Uterus (tissue), 4 donors: Measurements from ENCODE around the gene OGA. TPM values are rescaled to one million over a fixed set of nuclear protein-coding genes. Genes with fewer than 3 reads are reported as not detected.

ENCODE experiments used
- DNase-seq, 2 donors: peaks; one replicate each; pipeline ENCODE4 v3.0.0-alpha.2; 2019 to 2020
- H3K27ac ChIP-seq, 2 donors: fragments of 200-600 bp; sonication (generic); 1 replicate in 1 of 2; 2 replicates in 1 of 2; pipeline ENCODE4 v1.5.1; 2016 to 2018
- H3K27me3 ChIP-seq, 2 donors: fragments of 200-600 bp; sonication (generic); one replicate each; pipeline ENCODE4 v1.5.1; 2018 to 2019; ENCODE audit warnings: control low read depth in 1 of 2
- H3K36me3 ChIP-seq, 2 donors: fragments of 200-600 bp; sonication (generic); one replicate each; pipeline ENCODE4 v1.5.1; 2019; ENCODE audit warnings: control low read depth in 1 of 2
- H3K4me1 ChIP-seq, 2 donors: fragments of 200-600 bp; sonication (generic); one replicate each; pipeline ENCODE4 v1.5.1; 2018 to 2019; ENCODE audit warnings: control low read depth in 1 of 2
- H3K4me3 ChIP-seq, 2 donors: fragments of 200-600 bp; sonication (generic); 1 replicate in 1 of 2; 2 replicates in 1 of 2; pipeline ENCODE4 v1.5.1; 2018 to 2019; ENCODE audit warnings: mild to moderate bottlenecking in 1 of 2
- H3K9me3 ChIP-seq, 2 donors: fragments of 200-600 bp; sonication (generic); one replicate each; pipeline ENCODE4 v1.5.1; 2019; ENCODE audit warnings: control low read depth in 1 of 2
- POLR2A ChIP-seq, 2 donors: fragments of 450-650 bp; IDR thresholded peaks; one replicate each; pipeline ENCODE4 v1.6.1; 2016; ENCODE audit warnings: antibody characterized with exemption in 2 of 2, mild to moderate bottlenecking in 1 of 2, moderate library complexity in 1 of 2
- intact Hi-C: fragments of 100-400 bp; cut with DNase I; formaldehyde crosslinking; loops from one replicate; pipeline ENCODE4 v1.15.1; 2023; ENCODE audit warnings: low total_unique reads
- total RNA-seq, 4 donors: library from RNA; depleted of rRNA in 3 of 4; stranded (reverse); fragments of >200 nt in 3 of 4; gene quantifications; one replicate each; pipeline versions ENCODE4 v1.1.0 to v1.2.4, GENCODE V29; 2014 to 2023
- TF ChIP-seq, protein P1 (sequence below), 4 experiments: fragments of 200-600 bp in 2 of 4; fragments of 450-650 bp in 2 of 4; sonication (generic) in 2 of 4; IDR thresholded peaks; one replicate each; pipeline ENCODE4 v1.5.1; 2016 to 2019; ENCODE audit warnings: antibody characterized with exemption in 4 of 4, mild to moderate bottlenecking in 2 of 4, moderate library complexity in 1 of 4
- donor health status: DM: yes; HTN: yes; CAD: no.

OGA gene
- total RNA-seq, 4 donors from 2014 or later: 63.5 to 181 (median 156) TPM

DNA sequence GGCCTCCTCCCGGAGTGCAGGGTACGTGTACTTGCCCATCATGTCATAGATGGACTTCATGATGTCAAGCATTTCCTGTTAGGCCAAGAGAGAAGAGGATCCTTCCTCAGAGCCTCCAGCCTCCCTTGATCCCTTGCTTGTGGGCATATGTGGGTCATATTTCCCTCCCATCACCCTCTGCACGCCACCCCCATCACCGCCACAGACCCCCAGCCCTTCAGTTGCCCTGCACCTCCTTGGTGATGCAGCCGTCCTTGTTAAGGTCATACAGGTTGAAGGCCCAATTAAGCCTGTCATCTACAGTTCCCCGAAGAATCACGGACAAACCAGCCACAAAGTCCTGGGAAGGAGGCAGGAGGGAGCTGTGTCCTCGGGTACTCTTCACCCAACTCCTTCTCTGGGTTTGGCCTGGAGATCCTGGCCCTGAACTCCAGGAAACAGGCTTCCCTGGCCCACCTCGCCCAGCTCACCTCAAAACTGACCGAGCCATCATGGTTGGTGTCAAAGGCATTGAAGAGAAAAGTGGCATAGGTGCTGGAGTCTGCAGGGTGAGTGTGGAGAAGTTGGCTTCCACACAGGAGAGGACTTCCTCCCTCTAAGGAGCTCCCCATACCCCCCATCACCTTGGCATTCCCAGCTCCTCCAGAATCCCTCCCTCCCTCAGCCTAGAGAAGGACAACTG is 9.8 kb upstream of the OGA start:
- no peak for DNase-seq
- H3K27me3 ChIP-seq: no peaks in the 10 kb centered on the region
- H3K36me3 ChIP-seq: no peaks in the 10 kb centered on the region
- peak overlapping the region in 1 of 2 donors; percentile 75 for H3K27ac ChIP-seq
- H3K4me3 ChIP-seq: no peak overlapping the region
- no peaks in the 10 kb centered on the region for H3K4me1 ChIP-seq
- intact Hi-C loops: no loop called here
- H3K9me3 ChIP-seq: no peaks in the 10 kb centered on the region
- no peak for TF ChIP-seq POLR2A (IDR thresholded peaks at IDR 0.05)
- TF ChIP-seq, protein P1, sequence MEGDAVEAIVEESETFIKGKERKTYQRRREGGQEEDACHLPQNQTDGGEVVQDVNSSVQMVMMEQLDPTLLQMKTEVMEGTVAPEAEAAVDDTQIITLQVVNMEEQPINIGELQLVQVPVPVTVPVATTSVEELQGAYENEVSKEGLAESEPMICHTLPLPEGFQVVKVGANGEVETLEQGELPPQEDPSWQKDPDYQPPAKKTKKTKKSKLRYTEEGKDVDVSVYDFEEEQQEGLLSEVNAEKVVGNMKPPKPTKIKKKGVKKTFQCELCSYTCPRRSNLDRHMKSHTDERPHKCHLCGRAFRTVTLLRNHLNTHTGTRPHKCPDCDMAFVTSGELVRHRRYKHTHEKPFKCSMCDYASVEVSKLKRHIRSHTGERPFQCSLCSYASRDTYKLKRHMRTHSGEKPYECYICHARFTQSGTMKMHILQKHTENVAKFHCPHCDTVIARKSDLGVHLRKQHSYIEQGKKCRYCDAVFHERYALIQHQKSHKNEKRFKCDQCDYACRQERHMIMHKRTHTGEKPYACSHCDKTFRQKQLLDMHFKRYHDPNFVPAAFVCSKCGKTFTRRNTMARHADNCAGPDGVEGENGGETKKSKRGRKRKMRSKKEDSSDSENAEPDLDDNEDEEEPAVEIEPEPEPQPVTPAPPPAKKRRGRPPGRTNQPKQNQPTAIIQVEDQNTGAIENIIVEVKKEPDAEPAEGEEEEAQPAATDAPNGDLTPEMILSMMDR (IDR thresholded peaks at IDR 0.05): no peak

DNA sequence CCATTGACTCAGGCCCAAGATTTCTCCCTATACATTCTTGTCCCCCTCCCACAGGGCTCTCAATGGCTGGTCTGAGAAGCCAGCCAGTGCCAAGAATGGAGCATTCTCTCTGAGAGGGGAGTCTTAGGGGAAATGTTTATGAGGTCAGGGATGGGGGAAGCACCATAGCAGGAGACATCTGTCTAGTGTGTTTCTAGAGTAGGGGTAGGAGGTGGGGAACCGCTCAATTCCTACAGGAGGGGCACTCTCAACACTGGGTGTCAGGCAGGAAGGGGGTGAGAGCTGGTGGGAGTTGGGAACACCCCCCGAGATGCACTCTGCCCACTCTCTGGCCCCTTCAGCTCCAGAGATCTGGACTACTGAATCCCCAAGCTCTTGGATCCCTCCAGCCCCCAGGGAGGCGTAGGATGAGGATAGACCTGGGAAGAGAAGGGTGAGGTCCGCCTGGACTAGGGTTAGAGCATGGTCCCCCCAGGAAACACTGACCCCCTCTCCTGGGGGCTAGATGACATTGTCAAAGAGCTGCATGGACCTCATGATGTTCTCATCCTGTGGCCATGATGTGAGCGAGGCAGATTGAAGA is 8.7 kb upstream of the OGA start:
- DNase-seq: peak in 1 of 2 donors; percentile 1
- intact Hi-C loops: no loop called here
- no peak for TF ChIP-seq POLR2A (IDR thresholded peaks at IDR 0.05)
- TF ChIP-seq, protein P1 (IDR thresholded peaks at IDR 0.05): no peak

DNA sequence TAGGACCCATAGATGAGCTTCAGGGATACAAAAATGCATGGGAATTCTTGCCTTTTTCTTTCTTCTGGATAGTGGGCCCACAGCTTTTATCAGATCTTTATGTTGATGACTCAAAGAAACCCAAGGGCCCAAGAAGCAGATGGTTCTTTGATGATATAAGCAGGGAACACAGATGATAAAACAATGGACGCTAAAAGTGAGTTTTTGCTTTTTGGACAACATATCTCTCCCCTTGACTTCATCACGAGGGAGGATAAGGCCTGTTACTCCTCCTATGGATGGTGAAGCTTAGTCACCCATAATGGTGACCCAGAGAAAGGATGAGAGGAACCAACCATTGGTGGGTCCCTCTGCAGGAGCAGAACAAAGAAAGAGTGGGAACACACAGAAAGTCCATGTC is 6.5 kb upstream of the OGA start:
- DNase-seq: no peak

More for the DNA sequence above, 8.7 kb upstream of the OGA start:
- Histone ChIP-seq H3K4me3 (no peak overlapping the region), H3K9me3 (no peaks in the 10 kb centered on the region), H3K4me1 (no peaks in the 10 kb centered on the region), H3K36me3 (no peaks in the 10 kb centered on the region), H3K27me3 (no peaks in the 10 kb centered on the region), H3K27ac (no peak overlapping the region)

DNA sequence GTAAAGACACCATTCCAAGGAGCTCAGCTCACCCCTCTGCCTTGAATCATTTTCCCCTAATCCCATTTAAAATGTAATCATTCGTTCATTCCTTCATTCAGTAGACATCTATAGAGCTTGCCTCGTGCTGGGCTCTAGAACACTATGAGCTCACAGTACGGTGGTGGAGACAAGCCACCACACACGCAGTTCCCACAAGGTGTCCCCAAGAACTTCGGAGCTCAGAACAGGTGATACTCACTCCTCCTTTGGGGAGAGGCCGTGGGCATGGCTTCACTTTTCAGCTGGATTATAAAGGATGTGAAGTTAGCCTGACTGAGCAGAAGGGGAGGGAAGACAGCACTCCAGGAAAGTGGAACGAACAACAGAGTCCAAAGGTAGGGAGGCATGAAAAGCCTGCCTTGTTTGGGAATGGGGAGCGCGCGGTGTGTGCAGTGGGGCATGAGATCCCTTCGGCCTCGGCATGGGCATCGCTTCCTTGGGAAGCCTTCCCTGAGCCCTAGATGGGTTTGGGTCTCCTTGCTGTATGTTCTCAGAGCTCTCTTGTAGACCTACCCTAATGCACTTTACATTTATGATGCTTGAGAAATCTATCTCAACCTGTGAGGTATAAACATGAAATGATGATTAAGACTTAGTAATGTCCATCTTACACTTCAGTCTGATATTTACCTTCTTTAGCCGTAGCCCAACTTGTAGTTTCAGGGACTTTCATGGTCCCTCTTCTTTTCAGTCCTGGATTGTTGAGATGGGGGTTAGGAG is 809 bp upstream of the OGA start:
- Histone ChIP-seq H3K27me3 (no peaks in the 10 kb centered on the region), H3K4me1 (no peaks in the 10 kb centered on the region), H3K27ac (peak overlapping the region; percentile 87 to 95), H3K9me3 (no peaks in the 10 kb centered on the region), H3K4me3 (peak overlapping the region; percentile 83 to 98), H3K36me3 (no peaks in the 10 kb centered on the region)
- TF ChIP-seq, protein P1 (IDR thresholded peaks at IDR 0.05): no peak
- TF ChIP-seq POLR2A (IDR thresholded peaks at IDR 0.05): no peak
- peak; percentile 41 to 47 for DNase-seq
- intact Hi-C loops: no loop called here

More for the DNA sequence above, 6.5 kb upstream of the OGA start:
- TF ChIP-seq, protein P1 (IDR thresholded peaks at IDR 0.05): no peak
- no peak for TF ChIP-seq POLR2A (IDR thresholded peaks at IDR 0.05)
- no peaks in the 10 kb centered on the region for H3K9me3 ChIP-seq
- H3K36me3 ChIP-seq: no peaks in the 10 kb centered on the region
- H3K27me3 ChIP-seq: no peaks in the 10 kb centered on the region
- no peak overlapping the region for H3K27ac ChIP-seq
- no peaks in the 10 kb centered on the region for H3K4me1 ChIP-seq
- intact Hi-C loops: no loop called here
- H3K4me3 ChIP-seq: no peak overlapping the region
